ENCODE results near the gene HS3ST4.

Gene HS3ST4

DNA sequence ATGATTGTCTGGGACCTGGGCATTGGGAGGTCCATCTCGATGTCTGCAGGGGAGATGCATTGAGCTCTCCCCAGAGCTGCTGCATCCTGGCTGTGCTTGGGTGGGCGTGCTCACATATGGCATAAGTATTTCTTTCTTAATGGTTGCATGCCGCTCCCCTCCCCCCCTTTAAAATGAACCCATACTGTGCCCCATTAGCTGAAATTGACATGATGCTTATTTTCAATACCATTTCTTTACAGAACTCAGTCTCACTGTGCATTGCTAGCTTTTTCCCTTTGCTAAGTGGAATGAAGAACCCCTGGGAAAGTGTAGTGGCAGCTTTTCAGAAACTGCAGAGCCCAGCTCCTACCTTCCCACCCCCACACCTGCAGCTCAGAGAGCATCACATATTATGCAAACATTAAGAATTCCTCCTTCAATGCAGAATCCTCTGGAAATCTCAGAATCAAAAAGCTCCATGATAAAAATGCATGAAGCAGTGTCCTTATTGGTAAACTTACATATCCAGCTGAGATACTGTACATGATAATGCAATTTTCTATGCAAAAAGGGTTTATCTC, 56.4 kb downstream of the HS3ST4 start:
- ChIA-PET CTCF (interaction anchor here (0.8 to 1.7 kb wide), 2 partner anchors 11 to 90 kb away, joined by 3 to 4 read pairs; no protein-coding TSS in a partner anchor), POLR2A (no interaction called here)
- no peak for DNase-seq (ENCODE audit: extremely low spot score)
- no peak for TF ChIP-seq CTCF (IDR thresholded peaks at IDR 0.05; ENCODE audit: control extremely low read depth, extremely low read depth, low read depth, missing control alignments)

DNA sequence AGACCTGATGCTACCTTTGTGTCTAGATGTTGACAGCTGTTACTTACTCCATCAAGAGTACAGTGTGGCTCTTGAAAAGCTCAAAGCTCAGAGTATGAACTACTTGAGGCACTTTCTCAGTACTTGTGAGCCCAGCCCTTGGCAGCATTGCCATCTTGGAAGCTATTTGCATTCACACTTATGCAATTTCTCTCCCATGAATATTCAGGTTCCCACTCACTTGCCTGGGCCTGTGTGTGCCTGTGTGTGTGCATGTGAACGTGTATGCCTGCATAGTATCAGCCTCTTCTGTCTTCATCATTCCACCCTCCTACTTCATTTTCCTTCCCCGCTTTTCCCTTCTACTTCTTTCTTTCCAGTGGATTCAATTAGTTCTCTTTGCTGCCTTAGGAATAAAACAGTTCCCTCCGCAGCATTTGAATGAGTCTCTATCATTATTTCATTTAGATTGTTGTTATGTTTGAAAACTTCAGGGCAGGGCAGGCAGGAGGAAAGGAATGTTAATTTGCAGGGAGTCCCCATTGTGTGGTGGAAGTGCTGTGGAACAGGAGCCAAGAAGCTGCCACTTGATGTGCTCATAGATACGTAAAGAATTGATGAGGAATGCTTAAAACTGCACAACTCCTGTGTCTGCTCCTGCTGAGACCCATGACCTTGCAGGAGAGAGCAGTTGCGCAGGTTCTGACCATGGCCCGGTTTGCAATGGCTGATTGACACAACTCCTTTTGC, 58.9 kb downstream of the HS3ST4 start:
- POLR2A ChIA-PET, result no interaction called here
- TF ChIP-seq CTCF (IDR thresholded peaks at IDR 0.05; ENCODE audit: control extremely low read depth, extremely low read depth, low read depth, missing control alignments), result no peak
- CTCF ChIA-PET, result interaction anchor here (1.0 to 1.1 kb wide), 2 partner anchors 8 to 13 kb away, joined by 3 to 4 read pairs; no protein-coding TSS in a partner anchor
- no peak for DNase-seq (ENCODE audit: extremely low spot score)

GRCh38 chr16:25751230-25751835, 59.6 kb downstream of the HS3ST4 start:
- no peak for DNase-seq (ENCODE audit: extremely low spot score)
- CTCF ChIA-PET, result interaction anchor here (1.0 kb wide), 1 partner anchor 8 kb away, joined by 3 read pairs; no protein-coding TSS in a partner anchor
- TF ChIP-seq CTCF (IDR thresholded peaks at IDR 0.05; ENCODE audit: control extremely low read depth, extremely low read depth, low read depth, missing control alignments), result no peak
- POLR2A ChIA-PET, result no interaction called here

- POLR2A ChIA-PET, result no interaction called here
- DNase-seq (ENCODE audit: extremely low spot score), result no peak
- CTCF ChIA-PET, result interaction anchor here (1.3 to 1.4 kb wide), 2 partner anchors 10 to 14 kb away, joined by 3 to 4 read pairs; no protein-coding TSS in a partner anchor
- TF ChIP-seq CTCF (IDR thresholded peaks at IDR 0.05; ENCODE audit: control extremely low read depth, extremely low read depth, low read depth, missing control alignments), result no peak
These were observed 72.7 kb downstream of the HS3ST4 start for GRCh38 chr16:25764466-25764865.

DNA sequence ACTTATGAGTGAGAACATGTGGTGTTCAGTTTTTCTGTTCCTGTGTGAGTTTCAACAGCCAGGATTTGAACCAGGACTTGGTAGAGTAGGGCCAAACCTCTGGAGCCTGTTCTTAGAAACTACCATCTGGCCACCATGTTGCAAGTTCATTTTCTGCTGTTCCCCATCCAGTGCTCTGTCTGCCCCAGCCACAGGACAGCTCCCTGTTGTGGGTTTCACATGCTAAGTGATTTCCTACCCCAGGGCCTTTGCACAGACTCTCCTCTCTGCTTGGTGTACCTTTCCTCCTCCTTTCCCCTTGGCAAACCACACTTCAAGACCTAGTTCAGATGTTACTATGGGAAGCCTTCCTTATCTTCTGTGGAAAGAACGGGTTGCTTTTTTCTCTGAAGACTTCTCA, 79.5 kb downstream of the HS3ST4 start:
- ChIA-PET POLR2A (no interaction called here), CTCF (no interaction called here)

More for the DNA sequence above, 79.5 kb downstream of the HS3ST4 start:
- no peak for TF ChIP-seq CTCF (IDR thresholded peaks at IDR 0.05; ENCODE audit: control extremely low read depth, extremely low read depth, low read depth, missing control alignments)
- DNase-seq (ENCODE audit: extremely low spot score), result no peak

Measured in GM10248 (cell line).